ENCODE data around the gene CDYL. TPM values are rescaled to one million over a fixed set of nuclear protein-coding genes. Genes with fewer than 3 reads are reported as not detected.

Gene CDYL
- total RNA-seq, 3 donors from 2014 or later = 58.9 to 74.9 (median 71.9) TPM

DNA sequence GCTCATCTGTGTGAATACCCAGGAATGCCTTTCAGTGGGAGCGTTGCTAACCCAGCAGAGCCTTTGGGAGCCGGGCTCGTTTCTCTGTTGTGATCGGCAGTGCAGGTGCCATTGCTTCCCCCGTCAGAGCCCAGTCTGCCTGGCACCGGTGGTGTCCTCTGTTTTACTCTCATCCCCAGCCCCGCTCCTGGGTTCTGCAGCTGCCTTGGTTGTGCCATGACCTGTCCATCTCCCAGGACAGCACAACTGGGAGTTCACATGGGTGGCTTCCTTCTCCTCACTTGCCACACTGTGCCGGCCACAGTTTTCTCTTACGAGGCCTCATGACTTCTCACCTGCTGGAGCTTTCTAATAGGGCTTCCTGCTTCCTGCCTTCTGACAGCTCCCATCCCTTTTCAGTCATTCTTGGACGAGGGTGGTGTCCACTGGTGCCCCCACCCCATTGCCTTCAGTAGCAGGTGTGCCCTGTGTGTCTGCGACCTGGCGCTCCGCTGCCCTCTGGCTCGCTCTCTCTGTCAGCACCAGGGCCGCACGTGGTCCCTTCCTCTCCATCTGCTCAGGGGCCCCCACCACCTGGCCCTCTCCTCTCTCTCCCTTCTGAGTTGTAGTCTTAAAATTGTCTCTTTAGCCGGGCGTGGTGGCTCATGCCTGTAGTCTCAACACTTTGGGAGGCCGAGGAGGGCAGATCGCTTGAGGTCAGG is 116.7 kb downstream of the CDYL start:
- intact Hi-C loops (cut with DNase I, micrococcal nuclease) = no loop called here
- no peaks in the 10 kb centered on the region for H3K36me3 ChIP-seq (ENCODE audit: low read depth)
- TF ChIP-seq, protein P1, sequence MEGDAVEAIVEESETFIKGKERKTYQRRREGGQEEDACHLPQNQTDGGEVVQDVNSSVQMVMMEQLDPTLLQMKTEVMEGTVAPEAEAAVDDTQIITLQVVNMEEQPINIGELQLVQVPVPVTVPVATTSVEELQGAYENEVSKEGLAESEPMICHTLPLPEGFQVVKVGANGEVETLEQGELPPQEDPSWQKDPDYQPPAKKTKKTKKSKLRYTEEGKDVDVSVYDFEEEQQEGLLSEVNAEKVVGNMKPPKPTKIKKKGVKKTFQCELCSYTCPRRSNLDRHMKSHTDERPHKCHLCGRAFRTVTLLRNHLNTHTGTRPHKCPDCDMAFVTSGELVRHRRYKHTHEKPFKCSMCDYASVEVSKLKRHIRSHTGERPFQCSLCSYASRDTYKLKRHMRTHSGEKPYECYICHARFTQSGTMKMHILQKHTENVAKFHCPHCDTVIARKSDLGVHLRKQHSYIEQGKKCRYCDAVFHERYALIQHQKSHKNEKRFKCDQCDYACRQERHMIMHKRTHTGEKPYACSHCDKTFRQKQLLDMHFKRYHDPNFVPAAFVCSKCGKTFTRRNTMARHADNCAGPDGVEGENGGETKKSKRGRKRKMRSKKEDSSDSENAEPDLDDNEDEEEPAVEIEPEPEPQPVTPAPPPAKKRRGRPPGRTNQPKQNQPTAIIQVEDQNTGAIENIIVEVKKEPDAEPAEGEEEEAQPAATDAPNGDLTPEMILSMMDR (IDR thresholded peaks at IDR 0.05) = no peak
- H3K9me3 ChIP-seq = no peaks in the 10 kb centered on the region
- H3K4me1 ChIP-seq (ENCODE audit: low read depth) = no peaks in the 10 kb centered on the region
- ATAC-seq (no peak), DNase-seq (no peak)
- no peak overlapping the region for H3K4me3 ChIP-seq

DNA sequence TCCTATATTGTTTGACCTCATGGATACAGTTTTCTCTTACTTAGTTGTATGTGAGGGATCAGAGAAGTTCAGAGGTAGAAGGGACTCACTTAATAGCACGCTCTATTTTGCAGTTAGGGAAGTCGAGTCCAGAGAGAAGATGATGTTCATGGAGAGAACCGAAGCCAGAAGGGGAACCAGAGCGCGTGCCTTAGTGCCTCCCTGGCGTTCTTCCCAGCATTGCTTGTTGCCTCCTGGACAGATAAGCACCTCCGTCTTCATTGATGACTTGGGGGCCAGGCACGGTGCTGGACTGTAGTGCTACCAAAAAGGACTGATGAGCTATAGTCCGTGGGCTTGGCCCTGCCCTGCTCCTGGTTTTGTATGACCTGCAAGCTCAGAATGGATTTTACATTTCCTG is 117.8 kb downstream of the CDYL start:
- Histone ChIP-seq H3K4me1 (ENCODE audit: low read depth) (no peaks in the 10 kb centered on the region), H3K4me3 (no peak overlapping the region), H3K9me3 (no peaks in the 10 kb centered on the region), H3K36me3 (ENCODE audit: low read depth) (no peaks in the 10 kb centered on the region)
- ATAC-seq = no peak
- TF ChIP-seq, protein P1 (IDR thresholded peaks at IDR 0.05) = no peak
- intact Hi-C loops (cut with DNase I, micrococcal nuclease) = no loop called here
- DNase-seq = no peak

DNA sequence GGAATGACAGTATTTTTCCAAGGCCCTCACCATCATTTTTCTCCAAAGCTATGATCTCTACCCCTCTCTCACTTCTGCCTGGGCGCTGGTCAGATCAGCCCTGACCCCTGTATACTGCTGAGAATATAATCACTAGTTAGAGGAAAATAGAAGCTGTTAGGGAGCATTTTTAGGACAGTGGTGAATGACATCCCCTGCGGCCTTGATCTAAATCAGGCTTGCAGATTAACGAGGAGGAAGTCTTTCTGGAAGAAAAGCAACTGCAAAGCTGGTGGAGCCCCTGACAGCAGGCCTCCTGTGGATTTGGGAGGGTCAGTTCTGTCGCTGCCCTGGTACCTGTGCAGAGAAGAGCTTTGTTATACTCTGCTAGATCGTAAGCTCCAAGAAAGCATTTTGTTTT is 119.8 kb downstream of the CDYL start:
- no peak overlapping the region for H3K4me3 ChIP-seq
- TF ChIP-seq, protein P1 (IDR thresholded peaks at IDR 0.05) = no peak
- H3K9me3 ChIP-seq = no peaks in the 10 kb centered on the region
- intact Hi-C loops (cut with DNase I, micrococcal nuclease) = no loop called here
- ATAC-seq (no peak), DNase-seq (no peak)
- no peaks in the 10 kb centered on the region for H3K4me1 ChIP-seq (ENCODE audit: low read depth)
- H3K36me3 ChIP-seq (ENCODE audit: low read depth) = no peaks in the 10 kb centered on the region

DNA sequence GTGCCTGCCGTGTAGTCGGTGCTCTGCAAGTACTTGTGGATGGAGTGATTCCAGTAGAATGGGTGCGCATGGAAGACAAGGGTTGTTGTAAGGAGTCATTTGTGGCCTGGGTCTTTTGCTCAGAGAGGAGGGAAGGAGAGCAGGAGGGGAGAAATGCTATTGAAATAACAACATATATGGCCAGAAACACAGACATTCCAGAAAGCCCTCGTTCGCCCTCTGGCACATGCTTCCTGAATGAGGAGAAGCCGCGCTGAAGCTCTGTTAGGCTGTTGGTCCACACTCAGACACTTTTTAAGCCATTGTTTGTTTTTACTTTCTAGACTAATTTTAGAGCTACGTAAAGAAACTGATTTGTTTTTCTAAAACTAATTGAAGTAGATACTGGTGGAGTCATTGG is 120.2 kb downstream of the CDYL start:
- no peak for ATAC-seq

DNA sequence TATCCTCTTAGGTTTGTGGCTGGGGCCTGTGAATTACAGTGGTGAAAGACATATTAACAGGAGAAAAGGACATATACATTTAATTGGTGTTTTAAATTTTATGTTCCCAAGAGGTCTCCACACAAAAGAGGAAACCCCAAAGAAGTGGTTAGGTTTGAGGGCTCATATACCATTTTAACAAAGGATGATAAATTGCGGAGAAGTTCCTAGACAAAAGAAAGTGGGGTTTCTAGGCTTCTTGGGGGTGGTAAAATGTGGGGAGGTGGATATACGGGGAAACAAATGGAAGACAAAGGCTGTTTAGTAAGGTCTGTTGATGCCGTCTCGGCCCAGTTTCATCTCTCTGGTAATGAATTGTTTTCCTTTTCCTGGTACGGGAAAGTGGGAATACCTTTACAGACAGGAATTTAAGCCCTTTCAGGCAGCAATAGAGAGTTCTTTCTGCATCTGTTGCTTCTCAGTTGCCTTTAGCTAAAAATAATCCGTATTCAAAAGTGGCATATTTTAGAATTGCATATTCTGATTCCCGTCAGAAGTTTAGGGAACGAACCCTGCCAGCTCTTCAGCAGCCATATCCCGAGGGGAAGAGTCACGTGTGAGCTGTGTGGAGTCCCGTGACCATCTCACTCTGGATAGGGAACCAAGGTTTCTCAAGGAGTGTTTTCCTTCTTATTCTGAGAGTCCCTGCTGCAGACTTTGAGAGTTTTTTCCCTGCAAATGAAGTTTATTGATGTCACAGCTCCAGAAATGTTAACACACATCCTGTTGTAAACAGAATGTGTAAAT is 123.2 kb downstream of the CDYL start:
- H3K36me3 ChIP-seq (ENCODE audit: low read depth) = no peaks in the 10 kb centered on the region
- H3K4me3 ChIP-seq = no peak overlapping the region
- intact Hi-C loops (cut with DNase I, micrococcal nuclease) = no loop called here
- no peaks in the 10 kb centered on the region for H3K4me1 ChIP-seq (ENCODE audit: low read depth)
- no peaks in the 10 kb centered on the region for H3K9me3 ChIP-seq
- ATAC-seq (no peak), DNase-seq (no peak)
- TF ChIP-seq, protein P1 (IDR thresholded peaks at IDR 0.05) = no peak

More for the DNA sequence above, 120.2 kb downstream of the CDYL start:
- H3K4me1 ChIP-seq (ENCODE audit: low read depth) = no peaks in the 10 kb centered on the region
- H3K9me3 ChIP-seq = no peaks in the 10 kb centered on the region
- intact Hi-C loops (cut with DNase I, micrococcal nuclease) = no loop called here
- TF ChIP-seq, protein P1 (IDR thresholded peaks at IDR 0.05) = no peak
- H3K36me3 ChIP-seq (ENCODE audit: low read depth) = no peaks in the 10 kb centered on the region
- H3K4me3 ChIP-seq = no peak overlapping the region
- DNase-seq = no peak
